Fibroblast of upper back skin (primary cell): ENCODE data around the gene SPOP.
A peak's percentile ranks its signal among the peaks of the same experiment; 100 is the strongest.
"Not testable (repeated sequence)": the region's sequence is repeated elsewhere in the genome, so short reads cannot be mapped to it uniquely, and the experiment has no call there.

Source experiments
- DNase-seq: peaks from one replicate; pipeline ENCODE4 v3.0.0-alpha.2; 2013

The SPOP gene

DNA sequence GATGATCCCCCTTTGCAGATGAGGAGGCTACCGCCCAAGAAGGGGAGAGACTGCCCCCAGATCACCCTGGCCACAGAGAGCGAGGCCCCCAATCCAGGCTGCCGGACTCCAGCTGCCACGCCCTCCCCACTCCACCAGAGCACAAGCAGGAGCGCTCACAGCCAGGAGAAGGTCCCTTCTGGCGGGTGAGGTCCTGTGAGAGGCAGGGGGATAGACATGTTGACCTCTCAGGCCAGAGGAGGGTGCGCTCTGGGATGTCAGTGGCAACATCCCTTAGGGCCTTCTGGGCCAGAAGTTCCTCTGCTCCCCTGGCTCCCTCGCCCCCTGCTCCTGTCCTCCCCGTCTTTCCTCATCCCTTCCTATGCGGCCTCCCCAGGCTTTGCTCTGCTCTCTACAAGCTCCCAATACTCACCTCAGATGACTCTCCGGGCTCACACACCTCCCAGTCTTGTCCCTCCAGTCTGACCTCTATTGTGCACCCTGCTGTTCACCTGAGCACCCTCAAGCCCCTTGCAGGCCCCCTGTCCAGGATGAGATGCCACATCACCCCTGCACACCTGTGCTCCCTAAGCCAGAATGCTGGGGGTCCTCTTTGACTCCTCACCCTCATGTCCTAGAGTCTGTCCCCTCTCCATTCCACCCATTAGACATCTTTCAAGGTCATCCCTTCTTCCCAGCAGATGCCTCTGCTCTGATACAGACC lies 107.2 kb downstream of the SPOP start:
- DNase-seq: no peak

DNA sequence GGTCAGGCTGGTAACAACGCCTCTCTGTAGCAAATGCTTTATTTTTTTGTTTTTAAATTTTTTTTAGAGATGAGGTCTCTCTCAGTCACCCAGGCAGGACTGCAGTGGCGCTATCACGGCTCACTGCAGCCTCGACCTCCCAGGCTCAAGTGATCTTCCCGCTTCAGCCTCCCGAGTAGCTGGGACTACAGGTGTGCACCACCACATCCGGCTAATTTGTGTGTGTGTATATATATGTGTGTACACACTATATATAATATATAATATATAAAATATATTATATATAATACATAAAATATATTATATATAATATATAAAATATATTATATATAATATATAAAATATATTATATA lies 109.2 kb downstream of the SPOP start:
- not testable (repeated sequence) for DNase-seq

DNA sequence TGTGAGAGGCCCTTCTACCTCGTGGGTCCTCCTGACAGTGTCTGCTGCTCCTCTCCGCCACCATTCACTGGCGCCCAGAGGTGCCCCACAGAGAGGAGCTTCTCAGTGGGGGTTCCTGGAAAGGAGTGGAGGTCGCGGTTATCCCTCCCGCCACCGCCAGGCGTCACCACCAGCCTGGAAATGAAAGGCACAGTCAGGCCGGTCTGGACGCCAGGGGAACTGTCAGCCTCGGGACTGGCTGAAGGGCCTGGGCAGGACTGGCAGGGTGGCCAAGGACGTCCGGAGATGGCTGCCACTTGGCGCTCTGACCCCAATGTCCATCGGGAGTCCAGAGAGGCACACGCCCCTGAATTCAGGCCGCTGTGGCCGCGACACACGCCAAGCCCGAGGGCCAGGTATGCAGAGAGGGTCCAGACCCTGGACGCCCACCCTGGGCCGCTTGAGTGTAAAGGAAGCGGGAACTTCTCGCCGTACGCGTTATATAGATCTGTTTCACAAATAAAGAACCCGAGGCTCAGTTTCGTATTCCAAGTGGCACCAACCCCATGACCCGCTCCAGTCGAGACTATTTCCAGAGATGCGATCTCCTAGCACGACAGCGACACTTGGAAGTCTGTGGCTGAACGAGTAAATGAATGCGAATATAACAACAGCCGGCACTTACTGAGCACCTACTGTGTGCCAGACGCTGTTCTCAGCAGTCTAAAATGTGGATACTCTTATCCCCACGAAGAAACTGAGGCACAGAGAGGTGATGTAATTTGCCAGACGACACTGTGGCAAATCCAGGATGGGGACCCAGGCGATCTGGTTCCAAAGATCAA lies 109.8 kb downstream of the SPOP start:
- peak; percentile 71 for DNase-seq

- no peak for DNase-seq
Measured at GRCh38 chr17:49567104-49567521, 110.8 kb downstream of the SPOP start.

DNA sequence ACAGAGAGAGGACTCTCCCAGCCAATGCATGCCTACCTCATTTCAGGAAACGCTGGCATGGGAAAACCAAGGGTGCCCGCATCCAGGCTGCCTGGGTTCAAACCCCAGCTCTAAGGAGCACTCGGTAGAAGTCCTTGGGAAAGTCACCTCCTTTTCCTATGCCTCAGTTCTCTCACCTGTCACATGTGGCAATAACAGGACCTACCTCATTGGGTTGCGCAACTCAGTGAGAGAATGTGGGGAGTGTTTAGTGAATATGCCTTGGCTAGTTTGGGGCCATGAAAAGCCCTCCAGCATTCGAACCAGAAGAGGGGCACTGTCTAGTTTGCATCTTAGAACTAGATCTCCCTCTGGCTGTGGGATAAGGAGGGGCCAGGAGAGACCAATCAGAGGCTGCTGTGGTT lies 111.2 kb downstream of the SPOP start:
- no peak for DNase-seq

DNA sequence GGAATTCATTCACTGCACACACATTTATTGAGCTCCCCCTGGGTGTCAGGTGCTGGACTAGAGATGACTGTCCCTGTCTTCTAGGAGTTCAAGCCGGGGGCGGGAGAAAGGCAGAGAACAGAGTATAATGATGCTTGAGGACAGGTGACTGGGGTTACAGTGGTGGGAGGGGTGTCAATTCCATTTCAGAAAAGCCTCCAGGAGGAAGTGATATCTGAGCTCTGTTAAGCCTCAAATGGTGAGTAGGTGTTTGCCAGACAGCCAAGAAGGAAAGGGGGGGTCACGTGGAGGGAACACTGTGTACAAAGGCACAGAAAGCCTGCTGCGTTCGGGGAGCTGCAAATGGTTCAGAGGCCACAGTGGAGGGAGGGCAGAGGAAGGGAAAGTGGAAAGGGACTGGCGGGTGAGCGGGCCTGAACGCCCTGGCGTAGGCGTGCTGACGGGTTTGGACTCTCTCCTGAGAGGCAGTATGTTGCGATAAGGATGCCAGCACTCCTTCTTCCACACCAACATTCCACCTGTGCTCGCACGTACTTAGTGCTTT lies 111.9 kb downstream of the SPOP start:
- DNase-seq: no peak

DNA sequence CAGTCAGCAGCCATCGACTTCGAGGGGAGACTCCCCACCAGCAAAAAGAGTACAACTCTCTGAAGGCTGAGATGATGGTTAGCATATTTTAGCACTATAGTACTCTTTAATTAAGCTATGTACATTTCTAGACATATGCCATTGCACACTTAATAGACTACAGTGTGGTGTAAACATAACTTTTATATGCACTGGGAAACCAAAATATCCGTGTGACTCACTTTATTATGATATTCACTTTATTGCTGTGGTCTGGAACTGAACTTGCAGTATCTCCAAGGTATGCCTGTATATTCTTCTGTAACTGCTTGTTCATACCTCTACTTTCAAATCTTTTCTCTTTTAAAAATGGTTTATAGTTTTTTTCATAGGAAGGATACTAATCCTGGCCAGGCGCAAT lies 113.3 kb downstream of the SPOP start:
- DNase-seq: no peak

GRCh38 chr17:49557312-49558024 lies 120.4 kb downstream of the SPOP start:
- DNase-seq: no peak

GRCh38 chr17:49556223-49556943 lies 121.5 kb downstream of the SPOP start:
- DNase-seq: peak; percentile 68

DNA sequence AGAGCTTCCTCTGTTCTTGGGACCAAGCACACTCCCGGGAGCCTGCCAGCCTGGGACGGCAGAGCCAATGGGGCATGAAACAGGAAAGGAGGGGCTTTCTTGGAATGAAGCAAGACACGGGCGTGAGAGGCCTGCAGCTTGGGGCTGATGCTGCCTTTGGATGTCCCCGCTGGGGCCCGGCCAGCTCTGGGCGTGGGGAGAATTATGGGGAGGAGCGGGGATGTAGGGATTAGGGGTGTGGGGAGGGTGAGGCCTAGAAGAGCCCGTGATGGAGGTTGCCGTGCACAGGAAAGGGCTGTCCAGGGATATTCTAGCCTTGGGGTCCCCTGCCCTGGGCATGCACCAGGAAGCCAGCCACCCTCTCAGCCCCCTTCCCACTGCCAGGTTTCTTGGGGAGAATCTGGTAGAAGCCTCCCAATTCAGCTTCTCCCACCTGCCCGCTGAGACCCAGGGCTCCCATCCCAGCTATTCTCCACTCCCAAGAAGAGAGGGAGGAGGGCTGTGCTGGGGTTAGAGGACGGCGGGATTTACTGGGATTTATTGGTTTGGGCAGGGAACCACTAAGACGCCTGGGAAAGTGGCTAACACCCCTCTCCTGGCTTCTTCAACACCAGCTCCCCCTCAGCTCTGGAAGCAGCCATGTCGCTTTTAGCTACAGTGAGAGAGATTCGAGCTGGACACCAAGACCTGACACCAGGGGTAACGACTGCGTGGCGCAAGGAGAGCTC lies 122.2 kb downstream of the SPOP start:
- no peak for DNase-seq

GRCh38 chr17:49554694-49555494 lies 123.0 kb downstream of the SPOP start:
- DNase-seq: no peak

- no peak for DNase-seq
Measured at GRCh38 chr17:49553676-49554335, 124.1 kb downstream of the SPOP start.

- no peak for DNase-seq
Measured at GRCh38 chr17:49552070-49552751, 125.7 kb downstream of the SPOP start.

GRCh38 chr17:49551221-49552069 lies 126.5 kb downstream of the SPOP start:
- DNase-seq: no peak

- not testable (repeated sequence) for DNase-seq
Measured at GRCh38 chr17:49550764-49551163, 127.1 kb downstream of the SPOP start.

DNA sequence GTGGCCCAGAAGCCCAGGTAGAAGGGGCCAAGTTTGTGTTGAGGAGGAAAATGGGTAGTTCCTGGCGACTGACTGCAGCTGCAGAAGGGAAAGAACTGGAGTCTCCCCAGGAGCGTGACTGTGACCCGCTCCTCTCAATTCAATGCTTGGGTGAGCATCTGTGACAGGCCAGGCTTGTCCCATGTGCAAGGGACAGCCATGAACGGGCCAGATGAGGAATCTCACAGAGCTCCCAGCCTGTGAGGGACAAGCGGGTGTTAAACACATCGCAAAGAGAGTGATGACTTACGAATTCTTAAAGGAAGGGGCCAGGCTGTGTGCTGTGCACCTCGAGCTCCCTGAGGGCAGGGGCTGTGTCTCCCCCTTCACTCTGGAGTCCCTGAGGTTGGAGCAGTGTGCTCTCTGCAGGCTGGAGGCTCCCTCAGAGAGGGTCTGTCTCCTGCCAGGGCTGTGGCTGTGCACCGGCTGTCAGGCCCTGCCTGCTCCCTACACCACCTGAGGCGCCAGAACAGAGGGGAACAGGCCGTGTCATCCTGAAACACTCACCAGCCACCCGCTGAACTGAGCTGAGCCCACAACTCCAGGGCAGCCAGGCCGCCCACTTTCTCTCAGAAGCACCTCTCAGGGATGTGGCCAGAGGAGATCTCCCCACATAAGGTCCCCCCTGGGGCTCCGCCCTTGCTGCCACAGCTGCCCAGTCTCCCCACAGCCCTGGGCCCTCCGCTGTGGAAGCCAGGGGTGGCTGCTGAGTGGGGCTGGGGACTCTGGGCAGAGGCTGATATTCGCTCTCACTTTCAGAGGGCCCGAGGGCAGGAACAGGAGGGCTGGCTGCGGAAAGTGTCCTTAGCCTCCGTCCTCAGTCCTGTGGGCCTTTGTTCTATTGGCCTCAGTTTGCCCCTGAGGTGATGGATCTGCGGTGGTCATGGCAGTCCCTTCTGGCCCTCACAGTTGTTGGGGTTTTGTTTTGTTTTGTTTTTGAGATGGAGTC lies 127.9 kb downstream of the SPOP start:
- no peak for DNase-seq

- DNase-seq: no peak
Measured at GRCh38 chr17:49549311-49549605, 128.6 kb downstream of the SPOP start.
